Measurements from ENCODE around the gene ZNF880.

DNA sequence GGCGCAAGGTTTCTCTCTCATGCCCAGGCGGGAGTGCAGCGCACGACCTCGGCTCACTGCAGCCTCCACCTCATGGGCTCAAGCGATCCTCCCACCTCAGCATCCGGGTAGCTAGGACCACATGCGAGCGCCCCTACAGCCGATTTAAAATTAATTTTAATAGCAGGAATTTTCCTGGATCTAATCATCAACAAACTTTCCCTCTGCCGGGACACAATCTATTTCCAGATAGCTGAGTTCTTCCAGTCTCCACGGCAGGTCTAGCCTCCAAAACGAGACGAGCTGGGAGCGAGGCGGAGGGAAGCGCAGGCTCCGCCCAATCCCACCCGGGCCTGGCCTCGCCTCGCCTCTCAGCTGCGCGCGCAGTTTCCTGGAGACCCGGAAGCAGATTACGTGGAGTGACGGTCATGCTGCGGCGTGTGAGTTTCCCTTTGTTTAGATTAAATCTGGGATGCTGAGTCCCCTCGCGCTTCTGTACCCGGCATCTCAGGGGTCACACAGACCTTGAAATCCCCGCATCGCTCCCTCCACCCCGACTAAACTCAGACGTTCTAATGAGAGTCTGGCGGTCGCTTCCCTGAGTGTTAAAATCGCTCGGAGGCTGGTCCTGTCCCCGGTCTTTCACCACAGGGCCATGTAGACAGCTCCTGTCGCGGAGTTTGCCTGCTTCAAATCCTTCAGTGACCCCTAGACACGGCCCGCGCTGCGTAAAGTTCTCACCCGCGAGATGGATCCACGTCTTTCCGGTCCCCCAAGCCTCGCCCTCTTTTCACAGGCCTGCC, at the start of gene ZNF880:
- no peak for TF ChIP-seq POLR2AphosphoS5 (IDR thresholded peaks at IDR 0.05; ENCODE audit: low read depth, low read length)
- no peak for TF ChIP-seq POLR2A (IDR thresholded peaks at IDR 0.05; ENCODE audit: low read depth, low read length)
- no peak for TF ChIP-seq TAF1 (IDR thresholded peaks at IDR 0.05; ENCODE audit: borderline replicate concordance, low read depth, low read length)

All from GM12892 (cell line).